Measurements from ENCODE around the gene PRRT3. TPM values are rescaled to one million over a fixed set of nuclear protein-coding genes. Genes with fewer than 3 reads are reported as not detected.

Gene PRRT3
- total and polyA plus RNA-seq, 2 of the 13 experiments (the other 11 are each of a cell fraction or from before 2014, with no cell fraction given), result 0.22 to 0.44 TPM

DNA sequence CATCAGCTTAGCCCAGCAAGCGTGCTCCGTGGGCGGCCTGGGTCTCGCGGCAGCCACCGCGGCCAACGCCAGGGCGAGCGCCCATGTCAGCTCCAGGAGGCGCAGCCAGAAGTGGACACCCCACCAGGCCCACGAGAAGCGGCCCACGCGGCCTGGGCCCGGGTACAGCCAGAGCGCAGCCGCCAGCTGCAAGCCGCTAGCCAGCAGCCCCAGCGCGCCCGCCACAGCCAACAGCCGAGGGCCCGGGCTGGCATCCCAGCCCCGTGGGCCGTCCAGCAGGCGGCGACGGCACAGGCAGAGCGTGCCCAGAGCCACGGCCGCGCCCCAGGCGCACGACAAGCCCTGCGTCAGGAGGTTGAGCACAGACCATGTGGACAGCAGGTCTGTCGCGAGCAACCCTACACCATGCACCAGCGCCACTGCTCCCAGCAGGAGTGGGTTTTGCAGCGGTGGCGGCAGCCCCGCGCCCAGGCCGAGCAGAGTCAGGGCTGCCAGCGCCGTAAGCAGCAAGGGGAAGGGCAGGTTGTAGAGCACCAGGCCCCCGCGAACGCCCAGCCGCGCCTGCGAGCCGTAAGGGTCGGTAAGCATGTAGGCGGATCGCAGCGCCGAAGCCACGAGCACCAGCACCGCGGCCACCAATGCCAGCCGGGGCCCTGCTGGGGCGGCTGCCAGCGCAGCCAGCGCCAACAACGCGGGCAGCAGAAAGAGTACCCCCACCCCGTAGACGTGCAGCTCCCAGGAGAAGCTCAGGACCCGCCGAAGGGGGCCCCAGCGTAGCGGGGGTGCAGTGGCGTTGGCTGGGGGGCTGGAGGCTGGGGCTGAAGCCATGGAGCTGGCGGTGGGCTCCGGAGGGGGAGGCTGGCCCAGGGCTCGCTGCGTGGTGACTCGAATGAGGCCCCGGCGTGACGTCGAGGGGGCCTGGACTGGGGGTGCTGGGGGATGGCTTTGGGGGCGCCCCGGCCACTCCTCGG, 4.9 kb downstream of the PRRT3 start (continued):
- peak; percentile 90; the same call in 1 of the 2 replicates for TF ChIP-seq ZNF383 (CRISPR knock-in tag; IDR thresholded peaks at IDR 0.05; ENCODE audit: borderline replicate concordance)
- no peak for TF ChIP-seq NRL (CRISPR knock-in tag; IDR thresholded peaks at IDR 0.05; ENCODE audit: borderline replicate concordance)
- TF ChIP-seq BRD4 (CRISPR knock-in tag; IDR thresholded peaks at IDR 0.05), result peak; percentile 59; the same call in 1 of the 2 replicates
- TF ChIP-seq SIN3A (IDR thresholded peaks at IDR 0.05; ENCODE audit: borderline replicate concordance, low read depth, low read length), result peak; percentile 78; the same call in 1 of the 2 replicates
- no peak for TF ChIP-seq TCF7L2 (IDR thresholded peaks at IDR 0.05; ENCODE audit: low read depth, low read length)
- TF ChIP-seq, protein P1, sequence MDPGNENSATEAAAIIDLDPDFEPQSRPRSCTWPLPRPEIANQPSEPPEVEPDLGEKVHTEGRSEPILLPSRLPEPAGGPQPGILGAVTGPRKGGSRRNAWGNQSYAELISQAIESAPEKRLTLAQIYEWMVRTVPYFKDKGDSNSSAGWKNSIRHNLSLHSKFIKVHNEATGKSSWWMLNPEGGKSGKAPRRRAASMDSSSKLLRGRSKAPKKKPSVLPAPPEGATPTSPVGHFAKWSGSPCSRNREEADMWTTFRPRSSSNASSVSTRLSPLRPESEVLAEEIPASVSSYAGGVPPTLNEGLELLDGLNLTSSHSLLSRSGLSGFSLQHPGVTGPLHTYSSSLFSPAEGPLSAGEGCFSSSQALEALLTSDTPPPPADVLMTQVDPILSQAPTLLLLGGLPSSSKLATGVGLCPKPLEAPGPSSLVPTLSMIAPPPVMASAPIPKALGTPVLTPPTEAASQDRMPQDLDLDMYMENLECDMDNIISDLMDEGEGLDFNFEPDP (CRISPR knock-in tag; conservative IDR thresholded peaks at IDR 0.05), result 0 out of 2 replicates have a peak, but pooled peaks have one; percentile 13
- TF ChIP-seq, protein P2, sequence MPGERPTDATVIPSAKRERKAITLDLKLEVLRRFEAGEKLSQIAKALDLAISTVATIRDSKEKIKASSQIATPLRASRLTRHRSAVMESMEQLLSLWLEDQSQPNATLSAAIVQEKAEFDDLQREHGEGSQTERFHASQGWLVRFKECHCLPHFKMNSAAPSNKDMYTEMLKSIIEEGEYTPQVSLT (CRISPR knock-in tag; IDR thresholded peaks at IDR 0.05; ENCODE audit: borderline replicate concordance, low read depth), result no peak
- peak; percentile 37; the same call in 1 of the 2 replicates for TF ChIP-seq ETV5 (CRISPR knock-in tag; IDR thresholded peaks at IDR 0.05; ENCODE audit: borderline replicate concordance)
- peak; percentile 75 for TF ChIP-seq SALL1 (CRISPR knock-in tag; IDR thresholded peaks at IDR 0.05)
- TF ChIP-seq, protein P3, sequence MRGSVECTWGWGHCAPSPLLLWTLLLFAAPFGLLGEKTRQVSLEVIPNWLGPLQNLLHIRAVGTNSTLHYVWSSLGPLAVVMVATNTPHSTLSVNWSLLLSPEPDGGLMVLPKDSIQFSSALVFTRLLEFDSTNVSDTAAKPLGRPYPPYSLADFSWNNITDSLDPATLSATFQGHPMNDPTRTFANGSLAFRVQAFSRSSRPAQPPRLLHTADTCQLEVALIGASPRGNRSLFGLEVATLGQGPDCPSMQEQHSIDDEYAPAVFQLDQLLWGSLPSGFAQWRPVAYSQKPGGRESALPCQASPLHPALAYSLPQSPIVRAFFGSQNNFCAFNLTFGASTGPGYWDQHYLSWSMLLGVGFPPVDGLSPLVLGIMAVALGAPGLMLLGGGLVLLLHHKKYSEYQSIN (CRISPR knock-in tag; IDR thresholded peaks at IDR 0.05; ENCODE audit: borderline replicate concordance), result no peak
- TF ChIP-seq, protein P4, sequence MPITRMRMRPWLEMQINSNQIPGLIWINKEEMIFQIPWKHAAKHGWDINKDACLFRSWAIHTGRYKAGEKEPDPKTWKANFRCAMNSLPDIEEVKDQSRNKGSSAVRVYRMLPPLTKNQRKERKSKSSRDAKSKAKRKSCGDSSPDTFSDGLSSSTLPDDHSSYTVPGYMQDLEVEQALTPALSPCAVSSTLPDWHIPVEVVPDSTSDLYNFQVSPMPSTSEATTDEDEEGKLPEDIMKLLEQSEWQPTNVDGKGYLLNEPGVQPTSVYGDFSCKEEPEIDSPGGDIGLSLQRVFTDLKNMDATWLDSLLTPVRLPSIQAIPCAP (CRISPR knock-in tag; IDR thresholded peaks at IDR 0.05; ENCODE audit: low read depth), result 0 out of 2 replicates have a peak, but pooled peaks have one; percentile 10
- TF ChIP-seq, protein P5, sequence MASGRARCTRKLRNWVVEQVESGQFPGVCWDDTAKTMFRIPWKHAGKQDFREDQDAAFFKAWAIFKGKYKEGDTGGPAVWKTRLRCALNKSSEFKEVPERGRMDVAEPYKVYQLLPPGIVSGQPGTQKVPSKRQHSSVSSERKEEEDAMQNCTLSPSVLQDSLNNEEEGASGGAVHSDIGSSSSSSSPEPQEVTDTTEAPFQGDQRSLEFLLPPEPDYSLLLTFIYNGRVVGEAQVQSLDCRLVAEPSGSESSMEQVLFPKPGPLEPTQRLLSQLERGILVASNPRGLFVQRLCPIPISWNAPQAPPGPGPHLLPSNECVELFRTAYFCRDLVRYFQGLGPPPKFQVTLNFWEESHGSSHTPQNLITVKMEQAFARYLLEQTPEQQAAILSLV (CRISPR knock-in tag; IDR thresholded peaks at IDR 0.05; ENCODE audit: borderline replicate concordance), result peak; percentile 36; the same call in 1 of the 2 replicates
- peak; percentile 63; the same call in 1 of the 2 replicates for TF ChIP-seq ZNF749 (CRISPR knock-in tag; IDR thresholded peaks at IDR 0.05; ENCODE audit: borderline replicate concordance)
- TF ChIP-seq, protein P6, sequence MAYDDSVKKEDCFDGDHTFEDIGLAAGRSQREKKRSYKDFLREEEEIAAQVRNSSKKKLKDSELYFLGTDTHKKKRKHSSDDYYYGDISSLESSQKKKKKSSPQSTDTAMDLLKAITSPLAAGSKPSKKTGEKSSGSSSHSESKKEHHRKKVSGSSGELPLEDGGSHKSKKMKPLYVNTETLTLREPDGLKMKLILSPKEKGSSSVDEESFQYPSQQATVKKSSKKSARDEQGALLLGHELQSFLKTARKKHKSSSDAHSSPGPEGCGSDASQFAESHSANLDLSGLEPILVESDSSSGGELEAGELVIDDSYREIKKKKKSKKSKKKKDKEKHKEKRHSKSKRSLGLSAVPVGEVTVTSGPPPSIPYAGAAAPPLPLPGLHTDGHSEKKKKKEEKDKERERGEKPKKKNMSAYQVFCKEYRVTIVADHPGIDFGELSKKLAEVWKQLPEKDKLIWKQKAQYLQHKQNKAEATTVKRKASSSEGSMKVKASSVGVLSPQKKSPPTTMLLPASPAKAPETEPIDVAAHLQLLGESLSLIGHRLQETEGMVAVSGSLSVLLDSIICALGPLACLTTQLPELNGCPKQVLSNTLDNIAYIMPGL (CRISPR knock-in tag; IDR thresholded peaks at IDR 0.05; ENCODE audit: borderline replicate concordance in 1 of 2, low read depth in 1 of 2), result peak; percentile 89 to 97
- TF ChIP-seq FOXM1 (CRISPR knock-in tag; IDR thresholded peaks at IDR 0.05), result no peak
- TF ChIP-seq BORCS8-MEF2B (CRISPR knock-in tag; IDR thresholded peaks at IDR 0.05), result peak; percentile 96

Data from HepG2 (cell line).